Dermis microvascular lymphatic vessel endothelial cell (primary cell): ENCODE results near the gene NKD1. TPM values are rescaled to one million over a fixed set of nuclear protein-coding genes. Genes with fewer than 3 reads are reported as not detected.

Experiments
- DNase-seq, 2 donors: peaks; one replicate each; pipeline versions ENCODE4 v3.0.0 to v3.0.0-alpha.2; 2010; ENCODE audit warnings: low read depth in 2 of 2
- total RNA-seq: library from RNA; depleted of rRNA; stranded (reverse); fragments of >200 nt; gene quantifications from 2 replicates; pipeline ENCODE4 v1.2.1, GENCODE V29; 2014

The NKD1 gene
- total RNA-seq, 1 donor from 2014 or later = under 0.01 TPM

GRCh38 chr16:50613281-50613963 lies 65.2 kb downstream of the NKD1 start:
- no peak for DNase-seq

DNA sequence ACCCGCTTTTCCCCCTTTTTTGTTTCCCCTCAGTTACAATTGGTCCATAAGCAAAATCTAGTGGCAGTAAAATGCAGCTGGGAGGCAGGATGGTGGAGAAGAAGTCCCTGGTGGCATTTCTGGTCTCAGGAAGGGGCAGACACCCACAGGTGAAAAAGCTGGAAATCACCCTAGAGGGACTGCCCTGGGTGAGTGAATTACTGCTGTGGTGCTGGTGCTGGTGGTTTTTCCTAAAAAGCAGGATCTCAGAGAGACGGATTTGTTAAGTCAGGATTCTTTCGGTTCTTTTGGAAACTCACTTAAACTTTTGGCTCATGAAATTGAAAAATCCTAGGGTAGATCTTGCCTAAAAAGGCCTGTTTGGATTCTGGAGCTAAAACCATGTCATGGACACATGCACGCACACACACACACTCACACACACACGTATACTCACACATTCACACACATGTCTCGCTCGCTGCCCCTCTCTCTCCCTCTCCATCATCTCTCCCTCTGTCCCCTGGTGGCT lies 65.8 kb downstream of the NKD1 start:
- no peak for DNase-seq

GRCh38 chr16:50614955-50615724 lies 66.9 kb downstream of the NKD1 start:
- DNase-seq = no peak

DNA sequence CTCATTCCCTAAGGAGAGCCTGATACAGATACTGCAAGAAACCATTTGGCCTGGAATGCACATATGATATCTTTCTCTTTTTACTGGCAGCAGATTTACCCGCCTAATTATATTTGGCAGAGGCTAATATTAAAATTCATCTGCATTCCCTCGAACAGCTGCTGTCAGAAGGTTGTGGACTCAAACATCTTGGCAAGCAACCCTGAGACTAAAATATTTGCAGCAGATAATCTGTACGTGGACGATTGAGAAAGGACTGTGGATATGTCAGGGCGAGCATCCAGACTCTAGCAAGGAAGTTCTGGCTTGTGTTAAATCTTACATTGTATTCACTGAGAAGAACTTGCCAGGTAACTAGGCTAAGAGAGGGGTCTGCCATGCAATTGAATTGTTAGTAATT lies 67.7 kb downstream of the NKD1 start:
- DNase-seq = no peak

- no peak for DNase-seq
Measured at GRCh38 chr16:50616386-50616785, 68.2 kb downstream of the NKD1 start.

- no peak for DNase-seq
Measured at GRCh38 chr16:50616883-50617645, 68.9 kb downstream of the NKD1 start.

DNA sequence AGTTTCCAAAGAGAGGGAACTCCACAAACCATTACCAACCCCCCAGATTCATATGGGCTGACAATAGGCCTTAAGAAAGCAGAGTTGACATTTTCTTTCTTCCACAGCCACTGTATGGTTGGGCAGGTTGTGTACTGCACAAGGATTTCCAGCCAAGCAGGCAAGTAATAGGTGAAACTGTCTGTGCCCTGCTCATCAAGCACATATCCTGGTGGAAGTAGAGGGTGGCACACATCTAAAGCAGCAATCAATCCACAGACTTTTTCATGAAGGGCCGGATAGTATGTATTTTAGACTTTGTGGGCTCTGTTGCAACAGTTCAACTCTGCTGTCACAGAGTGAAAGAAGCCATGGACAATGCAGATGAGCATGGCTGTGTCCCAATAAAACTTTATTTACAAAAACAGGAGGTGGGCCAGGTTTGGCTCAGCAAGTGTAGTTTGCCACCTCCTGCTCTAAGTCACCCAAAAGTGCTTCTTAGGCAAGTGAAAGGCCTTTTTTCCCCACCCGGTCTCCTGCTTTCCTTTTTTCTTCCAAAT lies 69.5 kb downstream of the NKD1 start:
- no peak for DNase-seq

GRCh38 chr16:50618238-50618918 lies 70.2 kb downstream of the NKD1 start:
- no peak for DNase-seq

- no peak for DNase-seq
Measured at GRCh38 chr16:50619702-50620491, 71.7 kb downstream of the NKD1 start.

- no peak for DNase-seq
Measured at GRCh38 chr16:50620646-50621451, 72.7 kb downstream of the NKD1 start.

- DNase-seq = no peak
Measured at GRCh38 chr16:50621452-50621792, 73.2 kb downstream of the NKD1 start.

DNA sequence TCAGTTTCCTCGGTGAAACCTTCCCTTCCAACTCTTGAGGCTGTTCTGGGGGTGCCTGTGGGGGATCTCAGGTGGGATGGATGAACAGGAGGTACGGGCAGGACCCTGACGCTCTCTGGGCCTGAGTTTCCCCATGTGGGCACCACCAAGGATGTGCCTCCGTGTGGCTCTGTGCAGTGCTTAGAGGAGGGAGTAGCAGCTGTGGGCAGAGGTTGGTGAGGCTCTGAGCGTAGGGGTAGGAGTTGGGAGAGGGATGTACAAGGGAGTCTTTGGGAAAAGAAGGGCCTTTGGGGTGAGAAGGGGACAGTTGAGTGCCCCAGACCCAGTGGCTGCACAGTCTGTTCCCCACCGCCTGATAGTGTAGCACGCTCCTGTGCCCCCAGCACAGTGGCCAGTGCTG lies 73.8 kb downstream of the NKD1 start:
- no peak for DNase-seq

- no peak for DNase-seq
Measured at GRCh38 chr16:50622643-50623369, 74.6 kb downstream of the NKD1 start.

- no peak for DNase-seq
Measured at GRCh38 chr16:50624449-50624970, 76.3 kb downstream of the NKD1 start.

DNA sequence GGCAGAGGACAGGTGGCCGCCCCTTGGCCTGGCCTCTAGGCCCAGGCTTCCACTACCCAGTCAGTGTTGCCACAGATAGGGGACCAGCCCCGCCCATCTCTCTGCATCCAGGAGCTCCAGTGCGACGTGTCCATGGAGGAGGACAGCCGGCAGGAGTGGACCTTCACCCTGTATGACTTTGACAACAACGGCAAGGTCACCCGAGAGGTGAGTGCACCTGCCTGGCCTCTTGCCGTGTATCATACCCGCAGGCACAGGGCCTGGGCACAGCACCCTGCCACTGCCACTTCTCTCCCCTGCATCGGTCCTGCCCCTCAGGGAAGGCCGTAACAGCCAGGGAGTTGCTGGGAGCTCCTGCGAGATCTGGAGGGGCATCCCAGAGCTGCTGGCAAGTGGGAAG lies 77.2 kb downstream of the NKD1 start:
- no peak for DNase-seq

DNA sequence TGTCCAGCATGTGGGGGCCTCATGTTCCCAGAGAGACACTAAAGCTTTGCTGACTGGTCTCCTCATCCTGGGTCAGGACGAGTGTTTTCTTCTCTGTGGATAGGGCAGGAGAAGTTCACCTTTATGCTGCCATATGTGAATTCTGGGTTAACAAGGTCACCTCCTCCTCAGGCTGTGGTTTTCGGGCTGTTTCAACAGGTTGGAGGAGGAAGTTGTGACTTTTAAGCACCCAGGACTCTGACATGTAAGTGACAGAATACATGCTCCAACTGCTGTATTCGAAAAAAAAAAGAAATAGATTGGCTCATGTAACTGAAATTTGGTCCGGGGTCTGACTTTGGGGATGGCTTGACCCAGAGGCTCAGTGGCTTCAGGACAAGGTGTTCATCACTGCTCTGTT lies 78.7 kb downstream of the NKD1 start:
- DNase-seq = no peak

DNA sequence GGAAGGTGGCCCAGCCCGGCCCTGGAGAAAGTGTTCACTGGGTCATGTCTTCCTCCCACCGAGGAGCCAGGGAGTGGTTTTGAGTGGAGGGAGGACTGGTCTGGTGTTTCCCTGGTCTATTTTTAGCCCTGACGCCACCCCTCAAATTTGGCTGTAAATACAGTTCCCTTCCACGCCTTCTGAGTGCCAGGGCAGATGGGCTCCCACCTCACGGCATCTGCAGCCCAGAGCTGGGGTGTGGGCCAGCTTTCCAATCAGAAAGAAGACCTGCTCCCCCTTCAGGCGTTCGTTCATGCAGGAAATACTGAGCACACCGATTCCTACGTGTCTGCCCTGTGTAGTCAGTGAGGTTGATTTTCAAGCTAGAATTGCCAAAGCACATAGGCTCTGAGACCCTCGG lies 79.2 kb downstream of the NKD1 start:
- peak in 1 of 2 donors; percentile 5 for DNase-seq

DNA sequence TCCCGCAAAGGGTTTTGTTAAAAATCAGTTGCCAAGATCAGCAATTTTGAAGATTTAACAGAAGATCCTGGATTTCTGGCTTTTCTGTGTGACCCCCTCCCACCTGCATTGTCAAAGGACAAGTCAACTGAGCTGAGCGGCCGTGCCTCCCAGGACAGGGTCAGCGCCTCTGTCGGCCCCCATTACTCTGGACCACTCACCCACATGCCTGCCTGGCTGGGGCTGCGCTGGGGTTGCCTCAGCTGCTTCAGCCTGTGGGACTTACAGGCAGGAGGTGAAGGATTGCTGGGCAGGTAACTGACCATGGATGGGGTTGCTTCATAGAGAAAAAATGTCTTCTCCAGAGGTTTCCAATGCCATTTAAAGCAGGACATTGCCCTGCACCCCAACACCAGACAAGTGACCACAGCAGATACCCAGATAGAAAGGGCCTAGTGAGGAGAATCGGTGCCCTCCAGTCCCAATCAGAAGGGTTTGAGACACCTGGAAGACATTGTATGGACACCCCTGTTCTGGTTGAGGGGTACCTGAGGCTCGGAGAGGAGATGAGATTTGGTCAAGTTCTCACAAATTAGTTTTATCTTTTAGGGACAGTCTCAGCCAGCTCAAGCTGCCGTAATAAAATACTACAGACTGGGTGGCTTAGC lies 80.1 kb downstream of the NKD1 start:
- no peak for DNase-seq
